HT1080 (cell line): ENCODE results near the gene IFNA14. TPM values are rescaled to one million over a fixed set of nuclear protein-coding genes. Genes with fewer than 3 reads are reported as not detected.
"Not testable (repeated sequence)": the region's sequence is repeated elsewhere in the genome, so short reads cannot be mapped to it uniquely, and the experiment has no call there.

Experiments used
- DNase-seq: peaks from one replicate; pipeline ENCODE4 v3.0.0-alpha.2; 2015; ENCODE audit warnings: low read depth
- total RNA-seq: library from RNA; depleted of rRNA; stranded (reverse); fragments of >200 nt; shearing (Covaris generic); gene quantifications from 2 replicates; pipeline ENCODE4 v1.2.3, GENCODE V29; 2014; rRNA removed

IFNA14 gene
- total RNA-seq, 1 experiment from 2014 or later, result not detected

GRCh38 chr9:21217211-21217610, 22.6 kb downstream of the IFNA14 start, which contains the start of gene IFNA16:
IFNA16 (minus strand) TSS chr9:21217311; CDS start chr9:21217305, 6 bp downstream.
- not testable (repeated sequence) for DNase-seq

DNA sequence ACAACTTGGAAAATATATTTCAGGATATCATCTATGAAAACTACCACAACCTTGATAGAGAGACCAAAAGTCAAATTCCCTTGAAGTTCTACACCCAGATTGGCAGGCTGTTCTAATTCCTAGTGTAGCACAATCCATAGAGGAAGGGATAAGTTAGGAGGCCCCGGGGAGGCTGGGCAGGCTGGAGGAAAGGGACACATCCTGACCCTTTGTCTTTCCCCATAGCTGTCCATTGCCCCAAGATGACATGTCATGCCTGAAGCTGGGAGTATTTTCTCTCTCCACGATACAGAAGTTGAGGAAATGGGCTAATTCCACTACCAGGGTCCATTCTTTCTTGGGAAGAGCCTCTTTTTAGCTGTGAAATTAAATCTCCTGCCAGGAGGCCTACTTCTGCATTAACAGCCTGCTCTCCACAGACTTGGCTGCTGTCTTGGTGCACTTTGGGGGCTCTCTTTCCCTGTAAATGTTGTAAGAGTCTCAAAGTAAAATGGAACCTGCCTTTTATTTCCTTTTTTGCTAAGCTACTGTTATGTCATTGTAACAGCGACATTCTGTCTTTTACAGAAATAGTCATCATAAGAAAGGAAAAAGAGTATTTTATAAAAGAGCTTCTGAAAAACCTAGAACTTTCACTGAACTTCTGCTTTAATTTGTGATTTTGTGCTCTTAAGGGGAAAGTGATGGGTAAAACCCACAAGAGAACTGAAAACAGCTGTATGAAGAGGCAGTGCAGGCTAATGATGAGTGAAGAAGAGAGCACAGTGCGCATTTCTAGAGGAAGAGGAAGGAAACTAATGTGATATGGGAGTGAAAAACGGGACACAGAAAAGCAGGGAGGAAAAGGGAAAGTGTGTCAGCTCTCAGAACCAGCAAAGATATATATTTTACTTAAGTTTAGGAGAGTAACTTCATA, 26.1 kb downstream of the IFNA14 start:
- DNase-seq, result peak; percentile 48

DNA sequence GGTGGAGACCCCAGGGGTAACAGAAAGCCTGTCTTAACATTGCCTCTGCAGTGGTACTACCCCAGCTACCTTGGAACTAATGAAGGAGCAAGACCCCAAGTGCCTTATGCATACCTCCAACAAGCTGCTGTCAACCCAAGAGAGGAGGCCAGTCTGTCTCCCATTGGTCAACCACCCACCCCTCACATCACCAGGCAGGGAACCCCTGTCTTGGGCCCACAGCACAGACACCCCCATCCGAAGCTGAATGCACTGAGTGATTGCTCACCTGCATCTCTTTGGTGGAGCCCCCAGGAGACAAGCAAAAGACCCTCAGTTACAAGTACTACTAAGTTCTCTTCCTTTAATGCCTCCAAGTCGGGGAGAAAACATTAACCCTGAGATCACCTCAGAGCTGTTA, 27.6 kb downstream of the IFNA14 start:
- DNase-seq, result not testable (repeated sequence)

GRCh38 chr9:21210782-21211181, 29.0 kb downstream of the IFNA14 start:
- not testable (repeated sequence) for DNase-seq

GRCh38 chr9:21210311-21210710, 29.5 kb downstream of the IFNA14 start:
- no peak for DNase-seq

GRCh38 chr9:21207043-21207442, 32.8 kb downstream of the IFNA14 start, which contains the start of gene IFNA10:
IFNA10 (minus strand) TSS chr9:21207143; CDS start chr9:21207097, 46 bp downstream.
- DNase-seq, result not testable (repeated sequence)

GRCh38 chr9:21205204-21205603, 34.6 kb downstream of the IFNA14 start:
- DNase-seq, result no peak

DNA sequence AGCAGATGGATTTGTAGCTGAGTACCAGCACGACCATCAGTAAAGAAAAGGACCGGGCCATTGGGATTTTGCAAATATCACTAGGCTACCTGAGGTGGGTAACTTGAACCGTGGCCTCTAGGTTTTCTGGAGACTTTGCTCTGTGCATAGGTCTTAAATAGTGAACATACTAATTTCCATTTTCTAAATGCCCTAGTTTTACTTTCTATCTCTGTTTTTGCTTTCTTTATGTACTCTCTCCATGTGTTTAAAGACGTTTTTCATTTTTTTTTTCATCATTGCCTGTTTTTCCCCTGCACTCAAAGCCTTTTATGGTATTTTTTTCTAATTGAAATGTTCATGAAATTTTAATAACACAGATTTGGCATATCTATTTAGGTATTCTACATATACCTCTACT, 37.7 kb downstream of the IFNA14 start, which contains the start of gene IFNA7:
Gene IFNA7, minus strand, starts transcription at position 101 of the 400 bp plus-strand sequence. Its CDS starts 40 bp downstream, at position 61.
- DNase-seq, result not testable (repeated sequence)

GRCh38 chr9:21194867-21195776, 44.7 kb downstream of the IFNA14 start:
- DNase-seq, result peak; percentile 45

Other genes with a start within 250 kb of the IFNA14 start
- gene HACD4, start 208.4 kb downstream of the IFNA14 start, total RNA-seq, result not detected in 2 replicates
- gene IFNB1, start 162.1 kb downstream of the IFNA14 start, total RNA-seq, result not detected in 2 replicates
- not detected in 2 replicates for gene IFNW1, start 98.2 kb downstream of the IFNA14 start, total RNA-seq
- not detected in 2 replicates for gene IFNA21, start 73.3 kb downstream of the IFNA14 start, total RNA-seq
- not detected in 2 replicates for gene IFNA4, start 52.4 kb downstream of the IFNA14 start, total RNA-seq
- not detected in 2 replicates for gene IFNA7, start 37.8 kb downstream of the IFNA14 start, total RNA-seq
- gene IFNA10, start 32.9 kb downstream of the IFNA14 start, total RNA-seq, result not detected in 2 replicates
- not detected in 2 replicates for gene IFNA16, start 22.7 kb downstream of the IFNA14 start, total RNA-seq
- not detected in 2 replicates for gene IFNA17, start 11.8 kb downstream of the IFNA14 start, total RNA-seq
- gene IFNA5, start 65.3 kb upstream of the IFNA14 start, total RNA-seq, result not detected in 2 replicates
- 21.6 and 25.0 TPM in 2 replicates for gene KLHL9, start 95.4 kb upstream of the IFNA14 start, total RNA-seq
- gene IFNA6, start 110.9 kb upstream of the IFNA14 start, total RNA-seq, result not detected in 2 replicates
- not detected in 2 replicates for gene IFNA13, start 128.1 kb upstream of the IFNA14 start, total RNA-seq
- gene IFNA2, start 145.4 kb upstream of the IFNA14 start, total RNA-seq, result not detected in 2 replicates
- gene IFNA8, start 169.1 kb upstream of the IFNA14 start, total RNA-seq, result not detected in 2 replicates
- not detected in 2 replicates for gene IFNA1, start 200.4 kb upstream of the IFNA14 start, total RNA-seq
- 0.43 and 0.94 TPM in 2 replicates for gene IFNE, start 242.3 kb upstream of the IFNA14 start, total RNA-seq